SK-N-SH (cell line): ENCODE measurements around the gene NT5M. TPM values are rescaled to one million over a fixed set of nuclear protein-coding genes. Genes with fewer than 3 reads are reported as not detected.

ENCODE experiments used
- CTCF ChIA-PET: fragments of 300-600, 350-600 bp; formaldehyde crosslinking; extraction: SDS; loops from one replicate; lab custom pipeline; 2021; lab: Yijun Ruan, JAX
- POLR2A ChIA-PET: fragments of 350-600 bp; sonication (Branson Sonifier 250); formaldehyde crosslinking; extraction: SDS; loops from one replicate; lab custom pipeline; 2020; ENCODE audit warnings: antibody characterized with exemption, inconsistent platforms; lab: Yijun Ruan, JAX
- DNase-seq: peaks from one replicate; pipeline ENCODE4 v3.0.0; 2012
- H2AFZ ChIP-seq: fragments of 200-600 bp; sonication (generic); 2 replicates; pipeline ENCODE4 v1.8.1; 2016; ENCODE audit warnings: antibody characterized with exemption, mild to moderate bottlenecking, low read depth
- H3F3A ChIP-seq: fragments of 200-600 bp; sonication (generic); replicated peaks from 2 replicates; pipeline ENCODE3; 2016; ENCODE audit warnings: antibody characterized with exemption, mild to moderate bottlenecking; ENCODE audit not compliant: insufficient read depth
- H3K27ac ChIP-seq, 2 experiments: fragments of 200-500 bp in 1 of 2; fragments of 200-600 bp in 1 of 2; sonication (Bioruptor generic) in 1 of 2; sonication (generic), shearing (Covaris generic) in 1 of 2; 2 replicates each; pipeline versions ENCODE4 v1.5.1 to v1.6.1; 2014 to 2016; ENCODE audit warnings: low read depth in 2 of 2, inconsistent platforms in 1 of 2, low read length in 1 of 2, mild to moderate bottlenecking in 1 of 2, mixed read lengths in 1 of 2
- H3K27me3 ChIP-seq: fragments of 200-600 bp; sonication (generic), shearing (Covaris generic); 2 replicates; pipeline ENCODE4 v1.6.1; 2016; ENCODE audit warnings: mixed run types; ENCODE audit not compliant: insufficient read depth
- H3K36me3 ChIP-seq, 2 experiments: fragments of 200-500 bp in 1 of 2; fragments of 200-600 bp in 1 of 2; sonication (Bioruptor generic) in 1 of 2; sonication (generic) in 1 of 2; replicated peaks in 1 of 2; 2 replicates each; pipeline versions ENCODE3 to v1.5.1; 2014 to 2016; ENCODE audit warnings: low read length in 1 of 2, mild to moderate bottlenecking in 1 of 2; ENCODE audit not compliant: insufficient read depth in 2 of 2, control insufficient read depth in 1 of 2
- H3K4me1 ChIP-seq, 2 experiments: fragments of 200-500 bp in 1 of 2; fragments of 200-600 bp in 1 of 2; sonication (Bioruptor generic) in 1 of 2; sonication (generic), shearing (Covaris generic) in 1 of 2; 2 replicates each; pipeline versions ENCODE4 v1.5.1 to v1.6.1; 2014 to 2016; ENCODE audit warnings: low read depth in 1 of 2, low read length in 1 of 2, mixed run types in 1 of 2; ENCODE audit not compliant: insufficient read depth in 2 of 2, control insufficient read depth in 1 of 2
- H3K4me2 ChIP-seq: fragments of 200-600 bp; sonication (generic), shearing (Covaris generic); 2 replicates; pipeline ENCODE4 v1.6.1; 2017; ENCODE audit warnings: mixed run types
- H3K4me3 ChIP-seq, 2 experiments: fragments of 200-500 bp in 1 of 2; fragments of 200-600 bp in 1 of 2; sonication (Bioruptor generic) in 1 of 2; sonication (generic), shearing (Covaris generic) in 1 of 2; 2 replicates each; pipeline versions ENCODE4 v1.5.1 to v1.8.1; 2014 to 2016; ENCODE audit warnings: low read depth in 2 of 2, inconsistent platforms in 1 of 2, low read length in 1 of 2, mild to moderate bottlenecking in 1 of 2, mixed read lengths in 1 of 2, moderate library complexity in 1 of 2
- H3K79me2 ChIP-seq: fragments of 200-600 bp; sonication (generic); 2 replicates; pipeline ENCODE4 v1.8.1; 2017; ENCODE audit warnings: mild to moderate bottlenecking; ENCODE audit not compliant: insufficient read depth
- H3K9ac ChIP-seq: fragments of 200-600 bp; sonication (generic); 2 replicates; pipeline ENCODE4 v1.6.1; 2017; ENCODE audit warnings: mixed run types
- H3K9me2 ChIP-seq: fragments of 200-600 bp; sonication (generic); 2 replicates; pipeline ENCODE4 v1.6.1; 2017; ENCODE audit warnings: mixed run types
- H3K9me3 ChIP-seq: fragments of 200-600 bp; sonication (generic); 2 replicates; pipeline ENCODE4 v1.6.1; 2017; ENCODE audit warnings: mixed run types, mild to moderate bottlenecking, moderate library complexity
- H4K20me1 ChIP-seq: fragments of 200-600 bp; sonication (generic); 2 replicates; pipeline ENCODE4 v1.6.1; 2017; ENCODE audit warnings: mild to moderate bottlenecking, mixed run types; ENCODE audit not compliant: insufficient read depth
- POLR2AphosphoS5 ChIP-seq: IDR thresholded peaks from 2 replicates; pipeline ENCODE4 v1.6.1; 2012; ENCODE audit warnings: low read depth, low read length
- WGBS: methylation state at CpG from one replicate; pipeline ENCODE4 v1.1.6; 2017; ENCODE audit warnings: low lambda C conversion rate; 5-methylcytosine and 5-hydroxymethylcytosine counted together
- polyA plus RNA-seq, 3 experiments: library from polyadenylated mRNA; depleted of rRNA; stranded (reverse); fragments of >200 nt; gene quantifications; 2 replicates each; pipeline ENCODE4 v1.2.3, GENCODE V29; 2012
- TF ChIP-seq, protein P1 (sequence below): IDR thresholded peaks from 2 replicates; pipeline ENCODE4; 2012
- TF ChIP-seq, protein P2 (sequence below): IDR thresholded peaks from 2 replicates; pipeline ENCODE4 v1.6.1; 2012; ENCODE audit warnings: mild to moderate bottlenecking, low read depth, low read length, moderate library complexity

The NT5M gene
- polyA plus RNA-seq, 1 of the 3 experiments (the other 2 are of a cell fraction) = 3.9 TPM

- no peaks in the 10 kb centered on the region for H3F3A ChIP-seq
- ChIA-PET CTCF (interaction anchor here (0.6 to 1.4 kb wide), 4 partner anchors 10 to 843 kb away, joined by 3 to 5 read pairs (median 4); no protein-coding TSS in a partner anchor), POLR2A (no interaction called here)
- no peaks in the 10 kb centered on the region for H4K20me1 ChIP-seq
- no peak overlapping the region for H3K9ac ChIP-seq
- H3K27ac ChIP-seq = no peak overlapping the region
- peak; percentile 13 for DNase-seq
- 90% methylated on average over 5 of the region's 31 CpGs for WGBS
- no peaks in the 10 kb centered on the region for H3K9me2 ChIP-seq
- H3K4me1 ChIP-seq = peaks cover 0 to 5% of the 10 kb centered on the region in 2 experiments; a peak in 1 of 4 replicates
- no peaks in the 10 kb centered on the region for H3K27me3 ChIP-seq
- H3K9me3 ChIP-seq = no peaks in the 10 kb centered on the region
- no peaks in the 10 kb centered on the region for H3K79me2 ChIP-seq
- H3K4me2 ChIP-seq = no peak overlapping the region
- H2AFZ ChIP-seq = no peak overlapping the region
- TF ChIP-seq POLR2AphosphoS5 = no peak
- TF ChIP-seq, all 33 proteins: peak for 0
- H3K36me3 ChIP-seq = no peaks in the 10 kb centered on the region
- no peak overlapping the region for H3K4me3 ChIP-seq
Observed at GRCh38 chr17:17346428-17347233, 43.5 kb downstream of the NT5M start.

DNA sequence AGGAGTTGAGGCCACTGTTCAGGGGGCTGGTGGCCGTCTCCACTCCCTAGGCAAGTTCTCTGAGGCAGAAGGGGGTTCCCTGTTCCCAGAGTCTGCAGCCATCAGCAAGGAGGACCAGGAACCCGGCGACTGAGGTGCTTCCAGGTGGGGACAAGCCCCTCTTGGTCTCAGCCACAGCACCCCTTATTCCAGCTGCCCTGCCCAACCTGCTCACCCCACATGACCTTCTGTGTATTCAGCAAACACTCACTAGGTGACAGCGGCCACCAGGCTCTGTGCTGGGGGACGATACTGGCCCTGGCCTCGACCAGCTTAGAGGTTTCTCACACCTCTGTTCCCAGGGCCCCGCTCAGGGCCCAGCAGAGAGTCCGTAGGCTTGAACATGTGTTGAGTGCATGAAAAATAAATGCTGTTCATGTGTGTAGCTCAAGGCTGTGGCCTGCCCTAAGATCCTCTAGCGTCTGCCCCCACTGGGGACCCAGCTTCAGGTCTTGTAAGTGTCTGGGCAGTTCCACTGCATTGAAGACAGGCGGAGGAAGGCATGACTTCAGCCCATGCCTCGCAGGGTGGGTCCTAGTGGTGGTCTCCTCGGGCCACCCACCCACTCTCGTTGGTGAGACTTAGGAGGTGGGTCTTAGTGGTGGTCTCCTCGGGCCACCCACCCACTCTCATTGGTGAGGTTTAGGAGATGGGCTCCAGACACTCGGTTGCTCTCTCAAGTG lies 44.2 kb downstream of the NT5M start:
- H3K4me3 ChIP-seq = no peak overlapping the region
- H3K9ac ChIP-seq = no peak overlapping the region
- no peaks in the 10 kb centered on the region for H3K79me2 ChIP-seq
- peak; percentile 9 for DNase-seq
- CTCF ChIA-PET = interaction anchor here (0.5 to 2.7 kb wide), 6 partner anchors 9 to 842 kb away, joined by 3 to 11 read pairs (median 4); no protein-coding TSS in a partner anchor
- H3K4me2 ChIP-seq = no peak overlapping the region
- whole genome bisulfite sequencing = 64% methylated on average over 6 of the region's 15 CpGs
- no peaks in the 10 kb centered on the region for H3K36me3 ChIP-seq
- no peak overlapping the region for H2AFZ ChIP-seq
- H3K9me3 ChIP-seq = no peaks in the 10 kb centered on the region
- no peak overlapping the region for H3K27ac ChIP-seq
- POLR2A ChIA-PET = no interaction called here
- no peaks in the 10 kb centered on the region for H4K20me1 ChIP-seq
- no peaks in the 10 kb centered on the region for H3K9me2 ChIP-seq
- TF ChIP-seq, protein P1, sequence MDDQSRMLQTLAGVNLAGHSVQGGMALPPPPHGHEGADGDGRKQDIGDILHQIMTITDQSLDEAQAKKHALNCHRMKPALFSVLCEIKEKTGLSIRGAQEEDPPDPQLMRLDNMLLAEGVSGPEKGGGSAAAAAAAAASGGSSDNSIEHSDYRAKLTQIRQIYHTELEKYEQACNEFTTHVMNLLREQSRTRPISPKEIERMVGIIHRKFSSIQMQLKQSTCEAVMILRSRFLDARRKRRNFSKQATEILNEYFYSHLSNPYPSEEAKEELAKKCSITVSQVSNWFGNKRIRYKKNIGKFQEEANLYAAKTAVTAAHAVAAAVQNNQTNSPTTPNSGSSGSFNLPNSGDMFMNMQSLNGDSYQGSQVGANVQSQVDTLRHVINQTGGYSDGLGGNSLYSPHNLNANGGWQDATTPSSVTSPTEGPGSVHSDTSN = no peak
- TF ChIP-seq, protein P2, sequence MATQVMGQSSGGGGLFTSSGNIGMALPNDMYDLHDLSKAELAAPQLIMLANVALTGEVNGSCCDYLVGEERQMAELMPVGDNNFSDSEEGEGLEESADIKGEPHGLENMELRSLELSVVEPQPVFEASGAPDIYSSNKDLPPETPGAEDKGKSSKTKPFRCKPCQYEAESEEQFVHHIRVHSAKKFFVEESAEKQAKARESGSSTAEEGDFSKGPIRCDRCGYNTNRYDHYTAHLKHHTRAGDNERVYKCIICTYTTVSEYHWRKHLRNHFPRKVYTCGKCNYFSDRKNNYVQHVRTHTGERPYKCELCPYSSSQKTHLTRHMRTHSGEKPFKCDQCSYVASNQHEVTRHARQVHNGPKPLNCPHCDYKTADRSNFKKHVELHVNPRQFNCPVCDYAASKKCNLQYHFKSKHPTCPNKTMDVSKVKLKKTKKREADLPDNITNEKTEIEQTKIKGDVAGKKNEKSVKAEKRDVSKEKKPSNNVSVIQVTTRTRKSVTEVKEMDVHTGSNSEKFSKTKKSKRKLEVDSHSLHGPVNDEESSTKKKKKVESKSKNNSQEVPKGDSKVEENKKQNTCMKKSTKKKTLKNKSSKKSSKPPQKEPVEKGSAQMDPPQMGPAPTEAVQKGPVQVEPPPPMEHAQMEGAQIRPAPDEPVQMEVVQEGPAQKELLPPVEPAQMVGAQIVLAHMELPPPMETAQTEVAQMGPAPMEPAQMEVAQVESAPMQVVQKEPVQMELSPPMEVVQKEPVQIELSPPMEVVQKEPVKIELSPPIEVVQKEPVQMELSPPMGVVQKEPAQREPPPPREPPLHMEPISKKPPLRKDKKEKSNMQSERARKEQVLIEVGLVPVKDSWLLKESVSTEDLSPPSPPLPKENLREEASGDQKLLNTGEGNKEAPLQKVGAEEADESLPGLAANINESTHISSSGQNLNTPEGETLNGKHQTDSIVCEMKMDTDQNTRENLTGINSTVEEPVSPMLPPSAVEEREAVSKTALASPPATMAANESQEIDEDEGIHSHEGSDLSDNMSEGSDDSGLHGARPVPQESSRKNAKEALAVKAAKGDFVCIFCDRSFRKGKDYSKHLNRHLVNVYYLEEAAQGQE = no peak
- H3K27me3 ChIP-seq = no peaks in the 10 kb centered on the region
- peaks cover 0 to 13% of the 10 kb centered on the region in 2 experiments; a peak in 1 of 4 replicates for H3K4me1 ChIP-seq
- H3F3A ChIP-seq = no peaks in the 10 kb centered on the region
